Retinal pigment epithelial cell (primary cell): ENCODE results near the gene CTSO.
A peak's percentile ranks its signal among the peaks of the same experiment; 100 is the strongest.

Experiments used
- DNase-seq: peaks from one replicate; pipeline ENCODE4 v3.0.0-alpha.2; 2010; ENCODE audit warnings: low read depth
- H3K4me3 ChIP-seq: 2 replicates; pipeline ENCODE4 v1.5.1; 2011; ENCODE audit warnings: mild to moderate bottlenecking, low read length, control low read depth, moderate library complexity
- CTCF ChIP-seq: conservative IDR thresholded peaks from 2 replicates; pipeline ENCODE4 v1.5.1; 2011; ENCODE audit warnings: low read depth, low read length, control low read depth, inconsistent platforms

The CTSO gene

DNA sequence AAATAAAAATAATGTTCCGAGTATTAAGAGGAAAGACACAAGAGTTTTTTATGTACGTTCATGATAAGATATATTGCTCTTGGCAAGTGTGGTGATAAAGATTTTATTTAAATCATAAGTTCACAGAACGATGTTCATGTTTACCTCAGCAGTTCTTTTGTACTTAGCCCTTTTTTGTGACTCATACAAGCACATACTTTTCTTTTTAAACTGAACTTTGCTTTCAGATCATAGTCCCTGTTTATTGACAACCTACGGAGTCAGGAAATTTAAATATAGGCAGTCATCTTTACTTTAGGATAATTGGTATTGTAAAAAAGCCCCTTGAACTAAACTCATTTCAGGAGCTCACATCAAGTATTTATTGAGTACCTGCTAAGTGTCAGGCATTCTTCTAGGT, 1.3 kb upstream of the CTSO start:
- DNase-seq: no peak
- no peak overlapping the region for H3K4me3 ChIP-seq
- TF ChIP-seq CTCF: no peak

DNA sequence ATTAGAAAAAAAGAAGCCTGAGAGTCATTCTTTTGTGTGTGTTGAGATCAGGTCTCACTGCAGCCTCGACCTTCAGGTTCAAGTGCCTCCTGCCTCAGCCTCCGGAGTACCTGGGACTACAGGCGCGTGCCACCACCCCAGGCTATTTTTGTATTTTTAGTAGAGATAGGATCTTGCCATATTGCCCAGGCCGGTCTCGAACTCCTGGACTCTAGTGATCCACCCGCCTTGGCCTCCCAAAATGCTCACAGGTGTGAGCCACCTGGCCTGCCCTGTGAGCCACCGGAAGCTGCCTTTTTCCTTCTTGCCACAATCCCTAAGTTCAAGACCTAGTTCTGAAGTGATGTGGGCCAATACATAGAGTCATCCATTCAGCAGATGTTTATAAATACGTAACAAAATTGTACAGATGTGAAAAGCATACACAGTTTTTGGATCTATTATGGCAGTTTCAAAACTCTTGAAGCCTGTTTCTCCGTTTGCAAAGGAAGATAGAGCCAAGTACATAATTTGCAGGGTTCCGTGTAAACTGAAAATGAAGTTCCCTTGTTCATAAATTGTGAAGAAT, 536 bp upstream of the CTSO start:
- no peak for TF ChIP-seq CTCF
- H3K4me3 ChIP-seq: peak overlapping the region; percentile 64
- DNase-seq: no peak

DNA sequence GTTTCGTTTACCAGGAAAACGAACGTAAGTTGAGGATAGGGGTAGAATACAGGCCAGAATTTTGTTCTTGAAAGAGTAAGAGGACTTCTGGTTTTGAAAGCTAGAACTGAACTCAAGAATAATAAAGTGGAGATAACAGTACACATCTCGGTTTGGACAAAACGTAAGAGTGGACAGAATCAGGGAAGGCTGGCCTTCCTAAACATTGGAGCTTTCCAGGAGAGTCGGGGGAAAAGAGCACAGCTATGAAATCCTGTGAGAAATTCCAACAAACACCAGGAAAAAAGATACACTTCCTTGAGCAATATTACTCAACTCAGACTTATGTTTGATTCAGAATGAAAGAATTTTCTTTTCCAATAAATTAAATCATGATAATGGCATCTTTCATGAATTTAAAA, 1.2 kb downstream of the CTSO start:
- H3K4me3 ChIP-seq: peak overlapping the region; percentile 64
- no peak for TF ChIP-seq CTCF
- no peak for DNase-seq

- DNase-seq: no peak
- TF ChIP-seq CTCF: no peak
- no peak overlapping the region for H3K4me3 ChIP-seq
Observed at GRCh38 chr4:155950461-155950860, 3.2 kb downstream of the CTSO start.

DNA sequence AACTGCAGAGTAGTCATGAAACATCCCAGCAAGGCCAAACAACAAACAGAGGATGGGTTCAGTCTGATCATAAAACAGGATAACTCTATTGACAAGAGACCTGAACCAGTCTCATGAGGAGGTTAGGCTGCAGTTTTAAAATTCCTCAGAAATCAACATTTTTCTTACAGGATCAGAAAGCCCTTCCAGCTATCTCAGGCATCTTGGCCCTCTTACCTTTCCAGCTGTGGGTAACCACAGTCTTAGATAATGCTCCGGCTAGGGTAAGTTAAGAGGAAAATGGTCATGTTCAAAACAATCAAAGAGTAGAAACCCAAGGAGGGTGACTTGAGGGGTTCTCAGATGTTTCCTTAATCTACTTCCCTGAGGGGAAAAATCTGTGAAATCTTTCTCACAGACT, 5.1 kb downstream of the CTSO start:
- no peak overlapping the region for H3K4me3 ChIP-seq
- no peak for DNase-seq
- no peak for TF ChIP-seq CTCF

DNA sequence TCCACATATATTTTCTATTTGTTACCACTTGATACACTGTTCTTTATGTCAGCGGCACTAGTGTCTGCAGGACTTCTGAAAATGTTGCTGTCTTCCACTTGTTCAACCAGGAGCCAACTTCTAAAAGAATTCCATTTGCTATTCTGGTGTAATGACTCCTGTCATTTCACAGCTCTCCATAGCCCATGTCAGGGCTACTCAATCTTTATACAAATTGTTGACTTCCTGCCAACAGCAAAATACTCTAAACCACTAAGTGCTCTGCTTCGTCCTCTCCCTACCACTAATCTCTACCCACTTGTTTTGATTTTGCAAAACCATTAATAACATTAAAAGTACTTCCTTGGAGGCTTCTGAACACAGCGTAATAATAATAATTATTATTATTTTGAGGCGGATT, 7.2 kb downstream of the CTSO start:
- no peak for TF ChIP-seq CTCF
- no peak overlapping the region for H3K4me3 ChIP-seq
- peak; percentile 91 for DNase-seq

GRCh38 chr4:155944516-155944915, 9.2 kb downstream of the CTSO start:
- no peak overlapping the region for H3K4me3 ChIP-seq
- TF ChIP-seq CTCF: no peak
- DNase-seq: no peak
